Measurements from ENCODE around the gene CHD6. TPM values are rescaled to one million over a fixed set of nuclear protein-coding genes. Genes with fewer than 3 reads are reported as not detected.

Gene CHD6
- total RNA-seq, 4 donors from 2014 or later: 21.5 to 130 (median 33.6) TPM

DNA sequence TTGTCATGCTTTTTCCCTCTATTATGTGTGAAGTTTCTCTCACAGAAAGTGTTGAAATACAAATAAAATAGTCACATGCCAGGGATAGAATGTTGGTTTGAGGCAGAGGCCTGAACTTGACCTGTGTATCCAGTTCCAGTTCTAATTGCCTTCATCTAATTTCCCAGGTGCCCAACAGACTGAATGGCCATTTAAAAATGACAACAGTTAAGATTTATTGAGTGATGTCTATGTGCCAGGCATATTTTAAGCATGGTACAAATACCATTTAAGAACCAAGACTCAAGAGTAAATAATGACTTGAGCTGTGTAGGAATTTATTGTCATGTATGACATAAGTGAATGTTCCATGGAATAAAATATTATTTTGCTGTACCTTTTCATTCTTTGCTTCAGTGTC is 163.9 kb downstream of the CHD6 start:
- DNase-seq: no peak
- Histone ChIP-seq H3K27me3 (no peaks in the 10 kb centered on the region), H3K9me3 (no peaks in the 10 kb centered on the region), H3K4me1 (no peaks in the 10 kb centered on the region), H3K27ac (no peak overlapping the region), H3K4me3 (no peak overlapping the region), H3K36me3 (peaks cover 0 to 77% (median 0%) of the 10 kb centered on the region in 3 donors)
- TF ChIP-seq POLR2A (IDR thresholded peaks at IDR 0.05): no peak
- TF ChIP-seq, protein P1, sequence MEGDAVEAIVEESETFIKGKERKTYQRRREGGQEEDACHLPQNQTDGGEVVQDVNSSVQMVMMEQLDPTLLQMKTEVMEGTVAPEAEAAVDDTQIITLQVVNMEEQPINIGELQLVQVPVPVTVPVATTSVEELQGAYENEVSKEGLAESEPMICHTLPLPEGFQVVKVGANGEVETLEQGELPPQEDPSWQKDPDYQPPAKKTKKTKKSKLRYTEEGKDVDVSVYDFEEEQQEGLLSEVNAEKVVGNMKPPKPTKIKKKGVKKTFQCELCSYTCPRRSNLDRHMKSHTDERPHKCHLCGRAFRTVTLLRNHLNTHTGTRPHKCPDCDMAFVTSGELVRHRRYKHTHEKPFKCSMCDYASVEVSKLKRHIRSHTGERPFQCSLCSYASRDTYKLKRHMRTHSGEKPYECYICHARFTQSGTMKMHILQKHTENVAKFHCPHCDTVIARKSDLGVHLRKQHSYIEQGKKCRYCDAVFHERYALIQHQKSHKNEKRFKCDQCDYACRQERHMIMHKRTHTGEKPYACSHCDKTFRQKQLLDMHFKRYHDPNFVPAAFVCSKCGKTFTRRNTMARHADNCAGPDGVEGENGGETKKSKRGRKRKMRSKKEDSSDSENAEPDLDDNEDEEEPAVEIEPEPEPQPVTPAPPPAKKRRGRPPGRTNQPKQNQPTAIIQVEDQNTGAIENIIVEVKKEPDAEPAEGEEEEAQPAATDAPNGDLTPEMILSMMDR (IDR thresholded peaks at IDR 0.05): no peak

DNA sequence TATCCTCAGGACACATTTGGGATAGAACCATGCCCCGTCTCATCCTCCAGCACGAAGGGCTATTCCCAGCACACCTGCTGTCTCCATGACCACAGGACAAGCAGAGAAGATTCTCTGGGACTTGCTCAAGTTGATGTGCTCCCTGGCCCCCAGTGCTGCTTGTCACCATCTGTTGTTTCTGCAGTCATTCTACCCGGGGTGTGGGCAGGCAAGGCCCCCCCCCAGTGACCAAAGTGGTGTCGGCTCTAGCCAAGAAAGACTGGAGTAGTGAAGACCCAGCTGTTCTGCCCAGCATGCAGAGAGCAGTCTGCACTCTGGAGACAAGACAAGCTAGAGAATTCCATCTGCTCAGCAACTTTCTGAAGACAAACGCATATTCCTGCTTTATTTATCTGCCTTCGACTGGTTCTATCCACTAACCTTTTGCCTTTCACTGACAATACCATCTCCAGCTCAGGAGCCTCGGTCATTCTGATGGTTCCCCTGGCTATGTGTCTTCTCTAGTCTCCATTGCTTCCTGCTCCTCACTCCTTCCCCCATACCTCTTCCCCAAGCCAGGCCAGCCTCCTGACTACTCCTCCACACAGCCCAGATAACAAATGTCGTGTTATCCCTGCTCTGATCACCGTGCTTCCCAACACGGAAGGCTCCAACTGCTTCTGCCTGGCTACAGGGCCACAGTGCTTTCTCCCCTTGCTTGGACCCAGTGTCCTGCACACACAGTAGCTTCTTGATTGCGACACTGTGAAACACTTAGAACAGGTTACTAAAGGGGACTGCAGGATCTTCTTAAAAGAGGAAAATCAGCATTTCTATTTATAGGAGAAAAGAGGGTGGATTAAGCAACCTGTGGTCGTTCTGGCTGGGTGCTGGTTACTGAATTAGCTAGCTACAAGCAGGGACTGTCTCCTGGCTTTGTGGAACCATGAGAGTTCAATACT is 164.9 kb downstream of the CHD6 start:
- H3K27ac ChIP-seq: no peak overlapping the region
- H3K4me3 ChIP-seq: no peak overlapping the region
- H3K4me1 ChIP-seq: no peaks in the 10 kb centered on the region
- H3K27me3 ChIP-seq: no peaks in the 10 kb centered on the region
- H3K36me3 ChIP-seq: peaks cover 0 to 77% (median 0%) of the 10 kb centered on the region in 3 donors
- DNase-seq: no peak
- H3K9me3 ChIP-seq: no peaks in the 10 kb centered on the region
- TF ChIP-seq, protein P1 (IDR thresholded peaks at IDR 0.05): no peak
- TF ChIP-seq POLR2A (IDR thresholded peaks at IDR 0.05): no peak

DNA sequence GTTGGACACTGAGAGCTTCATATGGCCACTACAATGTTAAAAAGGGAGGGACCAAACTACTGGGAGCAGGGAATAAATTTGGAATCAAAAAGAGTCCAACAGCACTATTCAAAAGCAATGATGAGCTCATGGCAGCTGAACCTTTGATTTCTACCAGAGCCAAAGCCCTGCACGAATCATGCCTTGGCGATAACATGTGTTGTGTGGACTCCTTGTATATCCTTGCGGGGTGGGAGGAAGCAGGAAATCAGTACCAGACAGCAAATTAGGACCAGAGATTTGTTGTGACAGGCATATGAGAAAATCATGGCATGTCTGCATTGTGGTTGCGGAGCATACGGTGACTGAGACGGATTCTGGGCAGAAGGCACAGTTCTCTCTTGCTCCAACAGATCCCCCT is 166.0 kb downstream of the CHD6 start:
- H3K4me1 ChIP-seq: no peaks in the 10 kb centered on the region
- no peak for DNase-seq
- TF ChIP-seq, protein P1 (IDR thresholded peaks at IDR 0.05): no peak
- no peak for TF ChIP-seq POLR2A (IDR thresholded peaks at IDR 0.05)
- H3K27me3 ChIP-seq: no peaks in the 10 kb centered on the region
- no peak overlapping the region for H3K27ac ChIP-seq
- no peaks in the 10 kb centered on the region for H3K9me3 ChIP-seq
- peaks cover 0 to 86% (median 0%) of the 10 kb centered on the region in 3 donors for H3K36me3 ChIP-seq
- no peak overlapping the region for H3K4me3 ChIP-seq

DNA sequence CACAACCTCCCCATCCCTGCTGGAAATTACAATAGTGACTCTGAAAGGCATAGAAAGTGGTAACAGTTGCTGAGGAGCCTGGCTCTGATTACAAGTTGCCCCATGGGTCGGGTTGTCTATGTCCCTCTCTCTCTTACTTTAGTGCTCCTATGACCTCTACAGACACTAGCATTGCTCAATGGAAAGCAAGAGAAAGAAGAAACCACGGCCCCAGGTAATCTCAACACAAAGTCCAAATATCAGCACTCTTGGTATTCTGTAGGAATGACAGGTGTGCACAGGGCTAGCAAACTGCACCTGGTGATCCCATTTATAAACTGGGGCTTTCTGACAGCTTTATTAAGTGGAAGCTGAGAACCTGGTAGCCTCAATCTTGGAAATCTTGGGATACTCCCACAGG is 171.2 kb downstream of the CHD6 start:
- TF ChIP-seq, protein P1 (IDR thresholded peaks at IDR 0.05): no peak
- TF ChIP-seq POLR2A (IDR thresholded peaks at IDR 0.05): no peak
- no peaks in the 10 kb centered on the region for H3K4me1 ChIP-seq
- H3K27ac ChIP-seq: no peak overlapping the region
- no peak overlapping the region for H3K4me3 ChIP-seq
- no peaks in the 10 kb centered on the region for H3K9me3 ChIP-seq
- H3K36me3 ChIP-seq: peaks cover 0 to 68% (median 0%) of the 10 kb centered on the region in 3 donors
- H3K27me3 ChIP-seq: no peaks in the 10 kb centered on the region
- no peak for DNase-seq

DNA sequence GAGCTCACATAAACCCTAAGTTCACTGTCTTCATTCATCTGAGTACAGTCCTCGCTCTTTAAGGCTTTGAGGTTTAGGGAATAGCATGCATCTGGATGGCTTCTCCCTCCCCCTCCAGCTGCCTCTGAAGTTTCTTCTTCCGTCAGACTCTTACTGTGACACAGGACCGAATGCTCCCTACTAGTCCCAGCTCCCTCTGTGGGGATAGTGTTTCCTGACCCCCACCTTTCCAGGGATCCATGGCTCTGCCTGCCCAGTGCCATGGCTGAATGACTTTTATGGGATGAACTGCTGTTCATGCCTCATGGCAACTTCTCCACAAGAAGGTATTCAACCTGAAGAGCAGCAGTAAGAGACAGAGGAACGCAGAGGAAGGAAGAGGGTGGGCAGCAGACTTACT is 171.7 kb downstream of the CHD6 start:
- peaks cover 0 to 63% (median 0%) of the 10 kb centered on the region in 3 donors for H3K36me3 ChIP-seq

More for the DNA sequence above, 171.7 kb downstream of the CHD6 start:
- no peak for DNase-seq
- no peaks in the 10 kb centered on the region for H3K9me3 ChIP-seq
- H3K27ac ChIP-seq: no peak overlapping the region
- no peaks in the 10 kb centered on the region for H3K27me3 ChIP-seq
- TF ChIP-seq POLR2A (IDR thresholded peaks at IDR 0.05): no peak
- TF ChIP-seq, protein P1 (IDR thresholded peaks at IDR 0.05): no peak
- no peaks in the 10 kb centered on the region for H3K4me1 ChIP-seq
- no peak overlapping the region for H3K4me3 ChIP-seq
